SKM-1 (cell line): ENCODE measurements around the gene TDP1.

ENCODE experiments used
- DNase-seq: peaks from one replicate; lab custom pipeline; 2025; ENCODE audit not compliant: unreplicated experiment; lab: John Stamatoyannopoulos, UW

Gene TDP1

GRCh38 chr14:89955745-89956660 is at the start of gene TDP1:
TSS of gene TDP1 (plus strand) at chr14:89955927. CDS start at chr14:89963115, 7,188 bp downstream.
- DNase-seq, result peak; percentile 72

GRCh38 chr14:89906000-89906399 is 49.7 kb upstream of the TDP1 start:
- no peak for DNase-seq

- no peak for DNase-seq
These were observed 48.1 kb upstream of the TDP1 start for GRCh38 chr14:89907655-89908054.

GRCh38 chr14:89908712-89909450 is 46.8 kb upstream of the TDP1 start:
- no peak for DNase-seq

GRCh38 chr14:89909586-89909985 is 46.1 kb upstream of the TDP1 start:
- no peak for DNase-seq

GRCh38 chr14:89910691-89911009 is 45.1 kb upstream of the TDP1 start:
- no peak for DNase-seq

GRCh38 chr14:89911010-89911919 is 44.5 kb upstream of the TDP1 start:
- DNase-seq, result no peak

GRCh38 chr14:89912221-89912620 is 43.5 kb upstream of the TDP1 start:
- DNase-seq, result no peak

GRCh38 chr14:89912667-89913211 is 43.0 kb upstream of the TDP1 start:
- DNase-seq, result no peak

GRCh38 chr14:89915114-89915878 is 40.4 kb upstream of the TDP1 start:
- DNase-seq, result peak; percentile 21

- DNase-seq, result no peak
These were observed 37.0 kb upstream of the TDP1 start for GRCh38 chr14:89918721-89919120.

GRCh38 chr14:89920056-89920455 is 35.7 kb upstream of the TDP1 start:
- no peak for DNase-seq

GRCh38 chr14:89921346-89921745 is 34.4 kb upstream of the TDP1 start:
- no peak for DNase-seq

GRCh38 chr14:89922031-89922907 is 33.5 kb upstream of the TDP1 start:
- no peak for DNase-seq

- no peak for DNase-seq
These were observed 31.5 kb upstream of the TDP1 start for GRCh38 chr14:89924268-89924667.

GRCh38 chr14:89926694-89927093 is 29.0 kb upstream of the TDP1 start:
- no peak for DNase-seq

- no peak for DNase-seq
These were observed 28.4 kb upstream of the TDP1 start for GRCh38 chr14:89927186-89927865.

- no peak for DNase-seq
These were observed 22.7 kb upstream of the TDP1 start for GRCh38 chr14:89933002-89933401.
